H1 (cell line): ENCODE data around the gene MEF2C. TPM values are rescaled to one million over a fixed set of nuclear protein-coding genes. Genes with fewer than 3 reads are reported as not detected.

Experiments
- BACH1 ChIP-seq: IDR thresholded peaks from 2 replicates; pipeline ENCODE4 v1.6.1; 2012; ENCODE audit warnings: low read length, improper control_type of control experiment
- CHD7 ChIP-seq: fragments of 300-600 bp; sonication (generic); IDR thresholded peaks from 2 replicates; pipeline ENCODE4 v1.7.1; 2012; ENCODE audit warnings: low read length, moderate library complexity, mild to moderate bottlenecking, inconsistent platforms; ENCODE audit not compliant: insufficient replicate concordance
- CREB1 ChIP-seq: IDR thresholded peaks from 2 replicates; pipeline ENCODE4 v1.6.1; 2012; ENCODE audit warnings: inconsistent platforms
- EGR1 ChIP-seq: IDR thresholded peaks from 2 replicates; pipeline ENCODE4 v1.6.1; 2011; ENCODE audit warnings: low read depth, low read length, borderline replicate concordance
- KDM1A ChIP-seq: fragments of 200-600, 300-600 bp; sonication (generic); IDR thresholded peaks from 2 replicates; pipeline ENCODE4 v1.7.1; 2016; ENCODE audit warnings: mild to moderate bottlenecking, low read length, borderline replicate concordance
- SAP30 ChIP-seq: fragments of 300-600 bp; sonication (generic); IDR thresholded peaks from 2 replicates; pipeline ENCODE4 v1.7.1; 2012; ENCODE audit warnings: low read length, moderate library complexity, mild to moderate bottlenecking, inconsistent platforms; ENCODE audit not compliant: insufficient read depth, insufficient replicate concordance
- TEAD4 ChIP-seq: IDR thresholded peaks from 2 replicates; pipeline ENCODE4 v1.6.1; 2012; ENCODE audit warnings: low read depth, low read length, inconsistent platforms, mixed read lengths
- polyA plus RNA-seq, 7 experiments: library from polyadenylated mRNA; depleted of rRNA in 3 of 7; stranded (reverse) in 5 of 7; unstranded in 2 of 7; fragments of >200 nt in 5 of 7; fragments of 200-250 nt in 2 of 7; gene quantifications; 1 replicate in 5 of 7; 2 replicates in 1 of 7; 4 replicates in 1 of 7; pipeline versions ENCODE4 v1.2.1 to v1.2.3, GENCODE V29; 2011 to 2013; ENCODE audit warnings: missing spikeins in 2 of 7, mixed read lengths in 2 of 7
- total RNA-seq: library from RNA; stranded (reverse); fragmentation: NEBNext Ultra II Directional; extraction: Animal tissue kit (Norgen Biotek cat#: 25700); gene quantifications from 2 replicates; pipeline ENCODE4 v1.2.1, GENCODE V29; 2021

MEF2C gene
- total and polyA plus RNA-seq, 2 of the 8 experiments (the other 6 are each of a cell fraction or from before 2014, with no cell fraction given), result 0.59 to 0.99 TPM

GRCh38 chr5:88716101-88716500 is 166.9 kb downstream of the MEF2C start (continued):
- no peak for TF ChIP-seq CHD7
- no peak for TF ChIP-seq TEAD4
- no peak for TF ChIP-seq CREB1
- TF ChIP-seq BACH1, result no peak
- TF ChIP-seq EGR1, result no peak
- no peak for TF ChIP-seq SAP30
- no peak for TF ChIP-seq KDM1A
